Measurements from ENCODE around the gene KDM6A.

KDM6A gene

DNA sequence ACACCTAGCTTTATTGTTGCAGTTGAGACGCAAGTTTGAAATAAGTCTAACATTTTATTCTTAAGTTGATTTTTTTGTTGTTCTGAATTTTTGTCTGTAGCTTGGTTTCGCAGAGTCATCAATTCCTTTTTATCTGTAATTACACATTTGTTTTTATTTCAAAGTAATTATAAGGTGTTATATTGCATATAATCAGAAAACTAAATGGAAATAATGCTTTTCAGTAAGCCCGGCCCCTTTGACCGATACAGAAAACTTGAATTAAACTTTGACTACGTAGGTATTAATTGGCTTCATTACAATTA is 2.1 kb downstream of the KDM6A start:
- TF ChIP-seq, protein P1, sequence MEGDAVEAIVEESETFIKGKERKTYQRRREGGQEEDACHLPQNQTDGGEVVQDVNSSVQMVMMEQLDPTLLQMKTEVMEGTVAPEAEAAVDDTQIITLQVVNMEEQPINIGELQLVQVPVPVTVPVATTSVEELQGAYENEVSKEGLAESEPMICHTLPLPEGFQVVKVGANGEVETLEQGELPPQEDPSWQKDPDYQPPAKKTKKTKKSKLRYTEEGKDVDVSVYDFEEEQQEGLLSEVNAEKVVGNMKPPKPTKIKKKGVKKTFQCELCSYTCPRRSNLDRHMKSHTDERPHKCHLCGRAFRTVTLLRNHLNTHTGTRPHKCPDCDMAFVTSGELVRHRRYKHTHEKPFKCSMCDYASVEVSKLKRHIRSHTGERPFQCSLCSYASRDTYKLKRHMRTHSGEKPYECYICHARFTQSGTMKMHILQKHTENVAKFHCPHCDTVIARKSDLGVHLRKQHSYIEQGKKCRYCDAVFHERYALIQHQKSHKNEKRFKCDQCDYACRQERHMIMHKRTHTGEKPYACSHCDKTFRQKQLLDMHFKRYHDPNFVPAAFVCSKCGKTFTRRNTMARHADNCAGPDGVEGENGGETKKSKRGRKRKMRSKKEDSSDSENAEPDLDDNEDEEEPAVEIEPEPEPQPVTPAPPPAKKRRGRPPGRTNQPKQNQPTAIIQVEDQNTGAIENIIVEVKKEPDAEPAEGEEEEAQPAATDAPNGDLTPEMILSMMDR (IDR thresholded peaks at IDR 0.05; ENCODE audit: low read depth, low read length, missing control alignments), result no peak
- no peak for DNase-seq (ENCODE audit: extremely low read depth, low read depth)
- peak overlapping the region; percentile 66 for H3K4me3 ChIP-seq (replicated peaks; ENCODE audit: low read depth, low read length)

DNA sequence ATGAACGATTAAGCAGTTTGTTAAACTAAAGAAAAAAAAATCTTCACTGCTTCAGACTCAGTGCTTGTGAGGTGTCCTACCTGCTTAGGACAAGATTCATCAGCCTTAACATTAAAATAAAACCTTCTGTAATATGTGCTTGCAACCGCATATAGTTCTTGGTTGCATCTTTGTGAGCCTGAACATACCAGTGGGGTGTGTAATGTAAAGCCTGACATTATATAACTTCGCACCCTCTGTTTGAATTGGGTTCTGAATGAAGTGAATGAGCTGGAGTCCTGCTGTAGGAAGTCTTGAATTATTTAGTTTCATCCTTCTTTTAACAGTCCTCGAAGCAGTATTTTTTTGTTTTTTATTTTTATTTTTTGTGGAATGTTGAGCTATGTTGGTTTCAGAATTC is 3.1 kb downstream of the KDM6A start:
- TF ChIP-seq, protein P1 (IDR thresholded peaks at IDR 0.05; ENCODE audit: low read depth, low read length, missing control alignments), result no peak
- peak overlapping the region; percentile 66 for H3K4me3 ChIP-seq (replicated peaks; ENCODE audit: low read depth, low read length)
- no peak for DNase-seq (ENCODE audit: extremely low read depth, low read depth)

DNA sequence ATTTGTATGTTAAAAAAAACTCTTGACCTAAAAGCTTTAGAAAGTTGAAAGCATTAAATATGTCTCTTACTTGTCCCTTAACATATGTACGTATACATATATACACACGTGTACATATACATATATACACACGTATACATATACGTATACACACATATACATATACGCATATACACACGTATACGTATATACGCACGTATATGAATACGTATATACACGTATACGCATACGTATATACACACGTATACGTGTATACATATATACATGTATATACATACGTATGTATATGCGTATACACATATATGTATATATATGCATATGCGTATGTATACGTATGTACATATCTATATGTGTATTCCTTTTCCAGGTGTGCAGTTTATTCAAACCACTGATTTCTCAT is 3.8 kb downstream of the KDM6A start:
- no peak for DNase-seq (ENCODE audit: extremely low read depth, low read depth)
- TF ChIP-seq, protein P1 (IDR thresholded peaks at IDR 0.05; ENCODE audit: low read depth, low read length, missing control alignments), result no peak
- no peak overlapping the region for H3K4me3 ChIP-seq (replicated peaks; ENCODE audit: low read depth, low read length)

DNA sequence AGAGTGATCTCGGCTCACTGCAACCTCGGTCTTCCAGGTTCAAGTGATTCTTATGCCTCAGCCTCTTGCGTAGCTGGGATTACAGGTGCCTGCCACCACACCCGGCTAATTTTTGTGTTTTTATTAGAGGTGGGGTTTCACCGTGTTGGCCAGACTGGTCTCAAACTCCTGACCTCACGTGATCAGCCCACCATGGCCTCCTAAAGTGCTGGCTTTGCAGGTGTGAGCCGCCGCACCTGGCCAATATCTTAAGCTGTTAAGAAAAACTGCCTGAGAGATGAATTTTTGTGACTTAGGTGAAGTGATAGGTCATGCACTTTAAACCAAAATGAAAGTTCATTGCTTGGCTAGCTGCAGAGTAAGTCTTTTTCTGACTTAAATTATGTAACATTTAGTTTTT is 5.8 kb downstream of the KDM6A start:
- TF ChIP-seq, protein P1 (IDR thresholded peaks at IDR 0.05; ENCODE audit: low read depth, low read length, missing control alignments), result no peak
- H3K4me3 ChIP-seq (replicated peaks; ENCODE audit: low read depth, low read length), result no peak overlapping the region
- no peak for DNase-seq (ENCODE audit: extremely low read depth, low read depth)

DNA sequence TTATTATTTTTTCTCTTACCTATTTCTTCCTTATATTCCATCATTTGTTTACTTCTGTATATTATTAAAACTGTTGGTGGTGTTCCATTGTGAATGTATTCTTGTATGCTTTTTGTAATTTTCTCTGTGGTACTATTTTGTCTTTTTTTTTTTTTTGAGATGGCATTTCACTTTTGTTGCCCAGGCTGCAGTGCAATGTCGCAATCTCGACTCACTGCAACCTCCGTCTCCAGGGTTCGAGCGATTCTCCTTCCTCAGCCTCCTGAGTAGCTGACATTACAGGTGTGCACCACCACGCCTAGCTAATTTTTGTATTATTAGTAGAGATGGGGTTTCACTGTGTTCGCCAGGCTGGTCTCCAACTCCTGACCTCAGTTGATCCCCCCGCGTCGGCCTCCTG is 8.6 kb downstream of the KDM6A start:
- TF ChIP-seq, protein P1 (IDR thresholded peaks at IDR 0.05; ENCODE audit: low read depth, low read length, missing control alignments), result no peak
- no peak for DNase-seq (ENCODE audit: extremely low read depth, low read depth)
- no peak overlapping the region for H3K4me3 ChIP-seq (replicated peaks; ENCODE audit: low read depth, low read length)

DNA sequence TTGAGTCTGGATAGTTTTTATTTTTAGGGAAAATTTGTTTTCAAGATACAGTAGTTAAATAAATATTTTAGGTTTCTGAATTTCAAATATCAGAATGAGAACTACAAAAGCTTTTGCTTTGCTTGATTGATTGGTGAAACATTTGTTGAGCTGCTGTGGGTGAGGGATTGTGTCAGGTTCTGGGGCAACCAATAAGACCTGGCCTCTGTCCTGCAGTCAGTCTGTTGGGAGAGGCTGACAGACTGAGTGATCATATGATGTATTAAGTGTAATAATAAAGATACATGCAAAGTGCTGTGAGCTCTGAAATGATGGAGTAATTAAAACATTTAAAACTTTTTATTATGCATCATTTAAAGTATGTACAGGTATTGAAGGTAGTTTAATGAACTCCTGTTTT is 9.6 kb downstream of the KDM6A start:
- H3K4me3 ChIP-seq (replicated peaks; ENCODE audit: low read depth, low read length), result no peak overlapping the region
- TF ChIP-seq, protein P1 (IDR thresholded peaks at IDR 0.05; ENCODE audit: low read depth, low read length, missing control alignments), result no peak
- DNase-seq (ENCODE audit: extremely low read depth, low read depth), result no peak

DNA sequence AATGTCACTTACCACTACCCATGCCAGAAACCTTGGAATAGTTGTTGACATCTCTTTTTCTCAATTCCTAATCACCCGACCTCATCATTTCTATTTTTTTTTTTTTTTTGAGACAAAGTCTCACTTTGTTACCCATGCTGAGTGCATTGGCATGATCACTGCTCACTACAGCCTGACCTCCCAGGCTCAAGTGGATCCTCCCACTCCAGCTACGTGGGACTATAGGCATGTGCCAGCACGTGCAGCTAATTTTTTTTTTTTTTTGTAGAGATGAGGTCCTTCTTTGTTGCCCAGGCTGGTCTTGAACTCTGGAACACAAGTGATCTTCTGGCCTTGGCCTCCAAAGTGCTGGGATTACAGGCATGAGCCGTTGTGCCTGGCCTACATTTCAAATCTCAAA is 12.0 kb downstream of the KDM6A start:
- no peak for DNase-seq (ENCODE audit: extremely low read depth, low read depth)
- TF ChIP-seq, protein P1 (IDR thresholded peaks at IDR 0.05; ENCODE audit: low read depth, low read length, missing control alignments), result no peak
- H3K4me3 ChIP-seq (replicated peaks; ENCODE audit: low read depth, low read length), result no peak overlapping the region

Data from HFF-Myc (cell line).